HL-60 (cell line): ENCODE measurements around the gene RHOH.

Experiments used
- POLR2AphosphoS5 ChIP-seq: IDR thresholded peaks from 2 replicates; pipeline ENCODE4 v1.6.1; 2012; ENCODE audit warnings: low read depth
- TF ChIP-seq, protein P1 (sequence below): IDR thresholded peaks from 2 replicates; pipeline ENCODE4 v1.6.1; 2012; ENCODE audit warnings: low read depth; ENCODE audit not compliant: insufficient replicate concordance

- TF ChIP-seq, protein P1, sequence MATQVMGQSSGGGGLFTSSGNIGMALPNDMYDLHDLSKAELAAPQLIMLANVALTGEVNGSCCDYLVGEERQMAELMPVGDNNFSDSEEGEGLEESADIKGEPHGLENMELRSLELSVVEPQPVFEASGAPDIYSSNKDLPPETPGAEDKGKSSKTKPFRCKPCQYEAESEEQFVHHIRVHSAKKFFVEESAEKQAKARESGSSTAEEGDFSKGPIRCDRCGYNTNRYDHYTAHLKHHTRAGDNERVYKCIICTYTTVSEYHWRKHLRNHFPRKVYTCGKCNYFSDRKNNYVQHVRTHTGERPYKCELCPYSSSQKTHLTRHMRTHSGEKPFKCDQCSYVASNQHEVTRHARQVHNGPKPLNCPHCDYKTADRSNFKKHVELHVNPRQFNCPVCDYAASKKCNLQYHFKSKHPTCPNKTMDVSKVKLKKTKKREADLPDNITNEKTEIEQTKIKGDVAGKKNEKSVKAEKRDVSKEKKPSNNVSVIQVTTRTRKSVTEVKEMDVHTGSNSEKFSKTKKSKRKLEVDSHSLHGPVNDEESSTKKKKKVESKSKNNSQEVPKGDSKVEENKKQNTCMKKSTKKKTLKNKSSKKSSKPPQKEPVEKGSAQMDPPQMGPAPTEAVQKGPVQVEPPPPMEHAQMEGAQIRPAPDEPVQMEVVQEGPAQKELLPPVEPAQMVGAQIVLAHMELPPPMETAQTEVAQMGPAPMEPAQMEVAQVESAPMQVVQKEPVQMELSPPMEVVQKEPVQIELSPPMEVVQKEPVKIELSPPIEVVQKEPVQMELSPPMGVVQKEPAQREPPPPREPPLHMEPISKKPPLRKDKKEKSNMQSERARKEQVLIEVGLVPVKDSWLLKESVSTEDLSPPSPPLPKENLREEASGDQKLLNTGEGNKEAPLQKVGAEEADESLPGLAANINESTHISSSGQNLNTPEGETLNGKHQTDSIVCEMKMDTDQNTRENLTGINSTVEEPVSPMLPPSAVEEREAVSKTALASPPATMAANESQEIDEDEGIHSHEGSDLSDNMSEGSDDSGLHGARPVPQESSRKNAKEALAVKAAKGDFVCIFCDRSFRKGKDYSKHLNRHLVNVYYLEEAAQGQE = no peak
- TF ChIP-seq POLR2AphosphoS5 = no peak
These were observed 65.3 kb downstream of the RHOH start for GRCh38 chr4:40262077-40262528.
